Smooth muscle cell (in vitro differentiated cells): ENCODE results near the gene C10orf53. TPM values are rescaled to one million over a fixed set of nuclear protein-coding genes. Genes with fewer than 3 reads are reported as not detected.

ENCODE experiments used
- DNase-seq: peaks from one replicate; lab custom pipeline; 2025; ENCODE audit not compliant: unreplicated experiment; lab: John Stamatoyannopoulos, UW
- H2AFZ ChIP-seq: fragments of 200-600 bp; sonication (generic); 2 replicates; pipeline ENCODE4 v1.6.0; 2016; ENCODE audit warnings: antibody characterized with exemption, low read depth, mild to moderate bottlenecking
- H3F3A ChIP-seq: fragments of 200-600 bp; sonication (generic); 2 replicates; pipeline ENCODE4 v1.6.0; 2017; ENCODE audit warnings: antibody characterized with exemption, low read depth
- H3K27ac ChIP-seq: fragments of 200-600 bp; sonication (generic); 2 replicates; pipeline ENCODE4 v1.5.1; 2016; ENCODE audit warnings: low read depth, mild to moderate bottlenecking
- H3K27me3 ChIP-seq: fragments of 200-600 bp; sonication (generic); 2 replicates; pipeline ENCODE4 v1.6.1; 2016; ENCODE audit warnings: low read depth, mild to moderate bottlenecking
- H3K36me3 ChIP-seq: fragments of 200-600 bp; sonication (generic); 2 replicates; pipeline ENCODE4 v1.5.1; 2016; ENCODE audit warnings: low read depth
- H3K4me1 ChIP-seq: fragments of 200-600 bp; sonication (generic); 2 replicates; pipeline ENCODE4 v1.5.1; 2016; ENCODE audit warnings: low read depth
- H3K4me2 ChIP-seq: fragments of 200-600 bp; sonication (generic); 2 replicates; pipeline ENCODE4 v1.6.0; 2016; ENCODE audit warnings: mild to moderate bottlenecking
- H3K4me3 ChIP-seq: fragments of 200-600 bp; sonication (generic); 2 replicates; pipeline ENCODE4 v1.5.1; 2016; ENCODE audit warnings: mild to moderate bottlenecking
- H3K79me2 ChIP-seq: fragments of 200-600 bp; sonication (generic); 2 replicates; pipeline ENCODE4 v1.6.0; 2016; ENCODE audit warnings: low read depth, mild to moderate bottlenecking
- H3K9ac ChIP-seq: fragments of 200-600 bp; sonication (generic); 2 replicates; pipeline ENCODE4 v1.6.0; 2016; ENCODE audit warnings: low read depth
- H3K9me3 ChIP-seq: fragments of 200-600 bp; sonication (generic); replicated peaks from 2 replicates; pipeline ENCODE4 v1.5.1; 2016; ENCODE audit warnings: low read depth
- H4K20me1 ChIP-seq: fragments of 200-600 bp; sonication (generic); 2 replicates; pipeline ENCODE4 v1.6.0; 2016; ENCODE audit warnings: low read depth
- WGBS: methylation state at CpG from one replicate; pipeline ENCODE4 v1.1.7; 2016; ENCODE audit warnings: low lambda C conversion rate; 5-methylcytosine and 5-hydroxymethylcytosine counted together
- polyA plus RNA-seq: library from polyadenylated mRNA; unstranded; fragments of >200 nt; fragmentation: Nextera tagmentation; extraction: Ambion mirVana; gene quantifications from 2 replicates; pipeline ENCODE4 v1.2.1, GENCODE V29; 2016
- total RNA-seq: library from RNA; depleted of rRNA; stranded (reverse); fragments of >200 nt; gene quantifications from 2 replicates; pipeline ENCODE4 v1.2.3, GENCODE V29; 2014
- TF ChIP-seq, protein P1 (sequence below): fragments of 200-600 bp; sonication (generic); IDR thresholded peaks from 2 replicates; pipeline ENCODE4 v1.5.1; 2017; ENCODE audit warnings: borderline replicate concordance, mild to moderate bottlenecking, antibody characterized with exemption; ENCODE audit not compliant: insufficient read depth, poor library complexity, severe bottlenecking

C10orf53 gene
- total and polyA plus RNA-seq, 2 experiments from 2014 or later = not detected

DNA sequence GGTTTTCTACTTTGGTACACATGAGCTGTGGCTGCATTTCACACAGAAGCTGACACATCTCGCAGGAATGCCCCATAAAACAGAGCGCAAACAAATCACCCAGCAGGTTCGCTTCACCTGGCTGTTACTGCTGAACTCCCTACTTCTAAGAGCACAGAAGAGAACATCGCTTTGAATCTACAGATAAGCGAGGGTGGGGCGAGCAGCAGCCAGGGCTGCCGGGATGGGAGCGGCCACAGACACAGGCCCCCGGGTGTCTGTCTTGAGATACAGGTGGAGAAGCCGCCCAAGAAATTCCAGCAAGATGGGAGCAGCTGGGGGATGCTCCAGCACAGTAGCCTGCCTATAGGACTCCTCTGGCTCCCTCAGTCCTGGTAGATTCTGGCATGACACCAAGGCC is 55.2 kb downstream of the C10orf53 start:
- no peaks in the 10 kb centered on the region for H3F3A ChIP-seq
- no peak for DNase-seq
- H3K4me3 ChIP-seq = no peak overlapping the region
- H3K79me2 ChIP-seq = no peaks in the 10 kb centered on the region
- H3K4me1 ChIP-seq = no peaks in the 10 kb centered on the region
- H2AFZ ChIP-seq = no peak overlapping the region
- WGBS = 76% methylated on average over 10 of the region's 10 CpGs
- no peak overlapping the region for H3K9ac ChIP-seq
- TF ChIP-seq, protein P1, sequence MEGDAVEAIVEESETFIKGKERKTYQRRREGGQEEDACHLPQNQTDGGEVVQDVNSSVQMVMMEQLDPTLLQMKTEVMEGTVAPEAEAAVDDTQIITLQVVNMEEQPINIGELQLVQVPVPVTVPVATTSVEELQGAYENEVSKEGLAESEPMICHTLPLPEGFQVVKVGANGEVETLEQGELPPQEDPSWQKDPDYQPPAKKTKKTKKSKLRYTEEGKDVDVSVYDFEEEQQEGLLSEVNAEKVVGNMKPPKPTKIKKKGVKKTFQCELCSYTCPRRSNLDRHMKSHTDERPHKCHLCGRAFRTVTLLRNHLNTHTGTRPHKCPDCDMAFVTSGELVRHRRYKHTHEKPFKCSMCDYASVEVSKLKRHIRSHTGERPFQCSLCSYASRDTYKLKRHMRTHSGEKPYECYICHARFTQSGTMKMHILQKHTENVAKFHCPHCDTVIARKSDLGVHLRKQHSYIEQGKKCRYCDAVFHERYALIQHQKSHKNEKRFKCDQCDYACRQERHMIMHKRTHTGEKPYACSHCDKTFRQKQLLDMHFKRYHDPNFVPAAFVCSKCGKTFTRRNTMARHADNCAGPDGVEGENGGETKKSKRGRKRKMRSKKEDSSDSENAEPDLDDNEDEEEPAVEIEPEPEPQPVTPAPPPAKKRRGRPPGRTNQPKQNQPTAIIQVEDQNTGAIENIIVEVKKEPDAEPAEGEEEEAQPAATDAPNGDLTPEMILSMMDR = no peak
- no peaks in the 10 kb centered on the region for H3K9me3 ChIP-seq
- no peak overlapping the region for H3K4me2 ChIP-seq
- H3K27me3 ChIP-seq = no peaks in the 10 kb centered on the region
- H3K27ac ChIP-seq = no peak overlapping the region
- no peaks in the 10 kb centered on the region for H4K20me1 ChIP-seq
- H3K36me3 ChIP-seq = no peaks in the 10 kb centered on the region

DNA sequence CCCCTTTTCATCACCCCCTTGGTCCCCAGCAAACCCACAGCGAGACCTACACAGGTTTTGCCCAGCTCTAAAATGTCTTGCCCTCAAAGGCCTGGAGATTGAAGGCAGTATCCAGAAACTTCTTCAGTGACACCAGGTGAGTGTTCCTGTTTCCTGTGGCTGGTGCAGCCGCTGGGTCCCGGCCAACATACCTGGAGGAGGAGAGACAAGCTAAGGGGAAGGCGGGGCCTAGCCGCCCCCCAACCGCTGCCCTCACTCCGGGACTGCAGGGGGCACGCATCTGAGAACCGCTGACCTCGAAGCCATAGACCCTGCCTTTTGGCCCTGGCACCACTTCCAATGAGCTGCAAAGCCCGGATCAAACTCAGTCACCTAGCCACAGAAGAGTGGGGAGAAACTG is 55.7 kb downstream of the C10orf53 start:
- Histone ChIP-seq H3K4me2 (no peak overlapping the region), H3K27me3 (no peaks in the 10 kb centered on the region), H3K4me3 (no peak overlapping the region), H3K79me2 (no peaks in the 10 kb centered on the region), H2AFZ (no peak overlapping the region), H3K27ac (no peak overlapping the region), H3K36me3 (no peaks in the 10 kb centered on the region), H3K4me1 (no peaks in the 10 kb centered on the region), H3K9me3 (no peaks in the 10 kb centered on the region), H4K20me1 (no peaks in the 10 kb centered on the region), H3F3A (no peaks in the 10 kb centered on the region), H3K9ac (no peak overlapping the region)
- no peak for DNase-seq
- 89% methylated on average over 11 of the region's 11 CpGs for WGBS
- TF ChIP-seq, protein P1 = no peak

DNA sequence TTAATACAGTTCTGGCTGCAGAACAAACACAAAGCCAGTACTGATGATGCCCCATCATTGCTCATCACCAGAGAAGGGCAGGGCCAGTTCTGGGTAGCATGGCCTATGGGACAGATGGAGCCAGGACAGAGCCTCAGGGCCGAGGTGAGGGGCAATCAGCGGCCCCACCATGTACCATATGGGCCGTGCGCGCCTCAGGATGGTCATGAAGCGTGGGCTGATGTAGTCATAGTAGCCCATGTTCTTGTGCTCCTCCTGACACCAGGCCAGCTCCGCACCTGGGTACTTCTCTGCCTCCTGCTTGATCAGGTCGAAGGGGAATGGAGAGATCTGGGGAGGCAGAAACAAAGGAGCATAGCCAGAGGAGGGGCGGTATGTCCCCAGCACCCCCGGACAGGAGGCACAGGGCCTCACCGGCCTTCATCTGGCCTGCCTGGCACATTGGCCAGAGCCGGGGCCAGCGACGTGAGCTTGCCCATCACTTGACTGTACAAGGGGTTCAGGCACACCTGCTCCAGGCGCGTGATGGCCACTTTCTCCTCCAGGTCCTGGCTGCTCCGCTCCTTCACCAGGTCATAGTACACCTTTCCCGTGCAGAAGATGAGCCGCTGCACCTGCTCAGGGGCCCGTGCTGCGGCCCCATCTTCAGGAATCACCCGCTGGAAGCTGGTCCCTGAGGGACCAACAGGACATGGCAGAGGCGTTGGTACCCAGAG is 56.6 kb downstream of the C10orf53 start:
- Histone ChIP-seq H3K9ac (no peak overlapping the region), H3K4me1 (no peaks in the 10 kb centered on the region), H3K4me3 (no peak overlapping the region), H2AFZ (no peak overlapping the region), H3K4me2 (no peak overlapping the region), H3K79me2 (no peaks in the 10 kb centered on the region), H3K36me3 (no peaks in the 10 kb centered on the region), H3K27me3 (no peaks in the 10 kb centered on the region), H3K27ac (no peak overlapping the region), H3F3A (no peaks in the 10 kb centered on the region), H3K9me3 (no peaks in the 10 kb centered on the region), H4K20me1 (no peaks in the 10 kb centered on the region)
- DNase-seq = no peak
- 93% methylated on average over 23 of the region's 23 CpGs for WGBS
- TF ChIP-seq, protein P1 = no peak

DNA sequence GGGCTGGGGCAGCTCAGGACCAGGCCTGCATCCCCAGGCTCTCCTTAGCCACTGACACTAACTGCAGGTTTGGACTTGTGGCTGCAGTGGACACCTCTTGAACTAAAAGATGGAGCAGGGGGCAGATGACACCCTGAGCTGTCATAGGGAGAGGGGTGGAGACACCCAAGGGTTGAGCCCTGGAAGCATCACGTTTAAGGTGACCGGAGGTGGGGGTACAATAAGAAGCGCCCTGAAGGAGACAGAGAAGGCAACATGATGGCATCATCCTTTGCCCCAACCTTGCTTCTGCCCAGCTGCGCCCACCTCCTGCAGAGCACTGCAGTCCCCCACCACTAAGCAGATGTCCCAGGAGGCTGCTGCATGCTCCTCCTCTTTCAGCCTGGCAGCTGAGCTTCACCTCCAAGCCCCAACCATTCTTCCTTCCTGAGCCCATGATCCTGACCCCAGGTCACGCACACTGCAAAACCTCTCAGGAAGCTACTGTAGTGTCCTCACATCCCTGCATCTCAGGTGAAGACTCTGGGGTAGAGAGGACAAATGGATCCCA is 57.2 kb downstream of the C10orf53 start:
- TF ChIP-seq, protein P1 = no peak
- Histone ChIP-seq H3K9me3 (no peaks in the 10 kb centered on the region), H3K36me3 (no peaks in the 10 kb centered on the region), H2AFZ (no peak overlapping the region), H3K27ac (no peak overlapping the region), H3K4me3 (no peak overlapping the region), H3K27me3 (no peaks in the 10 kb centered on the region), H3K4me1 (no peaks in the 10 kb centered on the region), H3K9ac (no peak overlapping the region), H4K20me1 (no peaks in the 10 kb centered on the region), H3K4me2 (no peak overlapping the region), H3K79me2 (no peaks in the 10 kb centered on the region), H3F3A (no peaks in the 10 kb centered on the region)
- no peak for DNase-seq
- WGBS = 94% methylated on average over 4 of the region's 5 CpGs
